DMS79 treated with DMSO at 0.1 percent for 48 hours (cell line): ENCODE data around the gene SYCP1.
A peak's percentile ranks its signal among the peaks of the same experiment; 100 is the strongest.
"Not testable (repeated sequence)": the region's sequence is repeated elsewhere in the genome, so short reads cannot be mapped to it uniquely, and the experiment has no call there.

Experiments used
- DNase-seq: peaks from one replicate; lab custom pipeline; 2025; lab: John Stamatoyannopoulos, UW

The SYCP1 gene

DNA sequence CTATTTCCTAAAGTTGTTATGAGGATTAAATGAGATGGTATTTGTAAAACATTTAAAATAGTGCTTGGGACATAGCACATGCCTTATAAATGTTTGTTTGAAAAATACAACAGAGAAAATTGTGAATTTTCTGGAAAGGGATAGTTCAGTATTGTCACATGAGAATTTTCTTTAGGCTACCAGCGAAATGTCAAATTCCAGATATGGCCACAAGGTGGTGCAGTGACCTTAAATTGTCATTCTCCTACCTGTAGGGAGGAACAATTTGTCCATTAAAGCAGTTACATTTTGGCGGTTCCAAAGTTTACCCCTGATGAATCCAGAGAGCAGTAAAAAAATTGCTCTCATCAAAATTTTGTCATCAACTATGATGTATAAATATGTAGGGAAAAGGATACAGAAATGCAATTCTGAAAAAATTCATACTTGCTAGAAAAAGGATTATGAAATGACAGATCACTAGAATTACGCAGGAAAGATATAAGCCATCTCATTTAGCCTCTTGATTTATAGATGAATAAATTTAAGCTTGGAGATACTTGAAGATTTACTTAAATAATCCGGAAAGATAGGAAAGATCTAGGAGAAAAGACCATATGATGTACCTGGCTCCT lies 124.7 kb downstream of the SYCP1 start:
- peak; percentile 36 for DNase-seq

DNA sequence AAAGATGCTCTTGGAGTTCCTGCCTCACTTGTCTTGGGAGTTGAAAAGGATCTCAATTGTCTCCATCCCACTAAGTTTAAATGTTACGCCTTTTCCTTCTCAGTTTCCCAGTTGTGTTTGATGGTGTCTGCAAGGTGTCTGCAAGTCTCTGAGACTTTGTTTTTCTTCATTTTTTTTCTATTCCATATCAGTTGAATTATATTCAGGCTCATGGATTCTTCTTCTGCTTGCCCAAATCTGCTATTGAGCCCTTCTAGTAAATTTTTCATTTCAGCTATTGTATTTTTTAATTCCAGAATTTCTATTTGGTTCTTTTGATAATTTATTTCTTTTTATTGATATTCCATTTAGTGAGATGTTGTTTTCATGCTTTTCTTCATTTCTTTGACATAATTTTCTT lies 127.6 kb downstream of the SYCP1 start:
- DNase-seq, result no peak

DNA sequence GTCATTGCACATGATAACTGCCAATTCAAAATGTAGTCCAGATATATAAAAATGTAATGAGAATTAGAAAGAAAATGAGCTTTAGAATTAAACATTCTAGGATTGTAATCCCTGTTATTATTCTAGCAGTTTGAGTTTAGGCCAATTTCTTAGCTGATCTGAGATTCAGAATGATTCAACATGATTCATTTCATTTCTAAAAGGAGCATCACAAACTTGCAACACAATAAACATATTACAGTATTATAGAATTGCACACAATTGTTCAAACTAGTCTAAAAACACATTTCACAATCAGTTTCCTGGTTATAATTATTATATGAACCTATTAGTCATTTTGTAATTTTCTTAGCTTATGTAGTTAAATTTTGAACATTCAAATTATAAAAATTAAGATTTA lies 131.6 kb downstream of the SYCP1 start:
- DNase-seq, result no peak

DNA sequence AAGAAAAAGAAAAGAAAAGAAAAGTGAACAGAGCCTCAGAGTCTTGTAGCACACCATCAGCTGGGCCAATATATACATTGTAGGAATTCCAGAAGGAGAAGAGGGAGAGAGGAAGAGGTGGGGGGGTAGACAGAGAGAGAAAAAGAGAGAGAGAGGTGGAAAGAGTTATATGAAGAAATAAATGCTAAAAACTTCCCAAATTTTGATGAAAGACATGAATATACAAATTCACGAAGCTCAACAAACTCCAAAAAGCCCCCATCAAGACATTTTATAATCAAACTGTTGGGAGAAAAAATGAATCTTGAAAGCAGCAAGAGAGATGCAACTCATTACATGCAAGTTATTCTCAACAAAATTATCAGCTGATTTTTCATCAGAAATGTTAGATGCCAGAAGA lies 133.4 kb downstream of the SYCP1 start:
- no peak for DNase-seq

DNA sequence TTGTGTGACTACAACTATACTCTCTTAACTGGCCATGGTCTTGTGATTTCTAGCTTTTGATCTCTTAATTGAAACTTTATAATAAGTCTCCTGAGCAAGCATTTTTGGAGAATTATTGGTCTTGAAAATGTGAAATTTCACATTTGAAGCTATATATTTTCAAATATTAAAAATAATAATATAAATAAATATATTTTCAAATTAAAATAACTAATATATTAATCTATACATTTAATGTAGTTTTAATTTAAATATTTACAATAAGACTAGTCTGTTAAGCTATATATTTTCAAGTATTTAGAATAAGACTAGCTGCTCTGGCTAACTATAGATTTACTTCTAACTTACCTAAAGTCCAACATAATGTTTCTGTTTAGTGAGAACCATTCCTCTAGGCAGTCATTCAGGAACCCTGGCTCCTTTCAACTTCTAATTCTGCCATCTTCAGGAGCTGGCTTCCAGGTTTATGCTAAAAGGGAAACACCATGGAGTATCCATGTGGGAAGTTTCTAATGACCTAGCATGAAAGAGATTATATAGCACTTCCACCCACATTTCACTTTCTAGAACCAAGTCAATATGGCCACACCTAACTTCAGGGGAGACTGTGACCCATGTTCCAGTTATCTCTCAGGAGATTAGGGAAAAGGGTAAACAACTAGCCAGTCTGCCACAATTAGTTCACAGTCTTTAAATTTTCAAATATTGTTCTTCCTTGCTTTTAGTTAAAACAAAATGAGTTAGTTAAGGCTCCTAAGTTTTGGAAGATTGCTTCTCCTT lies 143.0 kb downstream of the SYCP1 start:
- no peak for DNase-seq

DNA sequence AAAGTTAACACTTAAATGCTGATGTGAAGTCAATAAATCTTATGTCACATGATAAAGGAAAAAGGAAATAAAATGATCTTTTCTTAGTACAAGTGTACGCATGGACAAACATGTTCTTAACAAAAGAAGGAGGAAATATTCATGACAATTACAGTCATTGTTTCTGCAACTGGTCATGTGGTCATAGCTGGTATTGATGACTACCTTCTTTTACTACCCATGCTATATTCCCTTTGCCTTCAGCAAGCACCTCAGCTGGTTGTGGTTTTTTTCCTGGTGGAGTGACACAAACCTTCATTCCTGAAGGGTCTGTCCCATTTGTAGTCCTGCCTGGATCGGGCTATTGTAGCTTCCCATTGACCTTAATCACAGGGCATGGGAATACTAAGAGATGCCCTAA lies 151.5 kb downstream of the SYCP1 start:
- no peak for DNase-seq

DNA sequence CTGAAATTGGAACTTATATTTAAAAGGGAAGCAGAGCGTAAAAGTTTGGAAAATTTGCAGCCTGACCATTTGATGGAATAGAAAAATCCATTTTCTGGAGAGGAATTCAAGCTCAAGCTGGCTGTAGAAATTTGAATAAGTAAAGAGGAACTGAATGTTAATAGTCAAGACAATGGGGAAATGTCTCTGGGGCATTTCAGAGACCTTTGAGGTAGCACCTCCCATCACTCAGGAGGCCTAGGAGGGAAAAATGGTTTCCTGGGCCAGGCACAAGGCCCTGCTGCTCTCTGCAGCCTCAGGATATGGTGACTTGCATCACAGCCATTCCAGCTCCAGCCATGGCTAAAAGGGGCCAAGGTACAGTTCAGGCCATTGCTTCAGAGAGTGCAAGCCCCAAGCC lies 157.3 kb downstream of the SYCP1 start:
- no peak for DNase-seq

DNA sequence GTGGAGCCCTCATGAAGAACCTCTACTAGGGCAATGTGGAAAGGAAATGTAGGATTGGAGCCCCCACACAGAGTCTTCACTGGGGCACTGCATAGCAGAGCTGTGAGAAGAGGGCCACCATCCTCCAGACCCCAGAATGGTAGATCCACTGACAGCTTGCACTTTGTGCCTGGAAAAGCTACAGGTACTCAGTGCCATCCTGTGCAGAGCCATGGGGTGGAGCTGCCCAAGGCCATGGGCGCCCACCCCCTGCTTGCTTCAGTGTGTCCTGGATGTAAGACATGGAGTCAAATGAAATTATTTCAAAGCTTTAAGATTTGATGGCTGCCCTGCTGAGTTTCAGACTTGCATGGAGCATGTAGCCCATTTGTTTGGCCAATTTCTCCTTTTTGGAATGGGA lies 157.8 kb downstream of the SYCP1 start:
- no peak for DNase-seq

DNA sequence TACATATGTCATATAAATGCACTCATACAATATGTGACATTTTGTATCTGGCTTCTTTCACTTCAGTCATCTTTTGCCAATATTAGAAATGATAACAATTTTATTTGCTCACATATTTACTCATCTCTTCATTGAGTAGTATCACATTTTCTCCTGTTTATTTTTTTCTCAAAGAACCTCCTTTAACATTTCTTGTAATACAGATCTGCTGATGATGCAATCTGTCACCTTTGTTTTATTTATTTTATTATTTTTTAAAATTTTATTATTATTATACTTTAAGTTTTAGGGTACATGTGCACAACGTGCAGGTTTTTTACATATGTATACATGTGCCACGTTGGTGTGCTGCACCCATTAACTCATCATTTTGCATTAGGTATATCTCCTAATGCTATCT lies 159.1 kb downstream of the SYCP1 start:
- DNase-seq, result no peak

DNA sequence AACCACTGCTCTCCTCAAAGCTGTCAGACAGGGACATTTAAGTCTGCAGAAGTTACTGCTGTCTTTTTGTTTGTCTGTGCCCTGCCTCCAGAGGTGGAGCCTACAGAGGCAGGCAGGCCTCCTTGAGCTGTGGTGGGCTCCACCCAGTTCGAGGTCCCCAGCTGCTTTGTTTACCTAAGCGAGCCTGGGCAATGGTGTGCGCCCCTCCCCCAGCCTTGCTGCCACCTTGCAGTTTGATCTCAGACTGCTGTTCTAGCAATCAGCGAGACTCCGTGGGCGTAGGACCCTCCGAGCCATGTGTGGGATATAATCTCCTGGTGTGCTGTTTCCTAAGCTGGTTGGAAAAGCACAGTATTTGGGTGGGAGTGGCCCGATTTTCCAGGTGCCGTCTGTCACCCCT lies 164.9 kb downstream of the SYCP1 start:
- not testable (repeated sequence) for DNase-seq

DNA sequence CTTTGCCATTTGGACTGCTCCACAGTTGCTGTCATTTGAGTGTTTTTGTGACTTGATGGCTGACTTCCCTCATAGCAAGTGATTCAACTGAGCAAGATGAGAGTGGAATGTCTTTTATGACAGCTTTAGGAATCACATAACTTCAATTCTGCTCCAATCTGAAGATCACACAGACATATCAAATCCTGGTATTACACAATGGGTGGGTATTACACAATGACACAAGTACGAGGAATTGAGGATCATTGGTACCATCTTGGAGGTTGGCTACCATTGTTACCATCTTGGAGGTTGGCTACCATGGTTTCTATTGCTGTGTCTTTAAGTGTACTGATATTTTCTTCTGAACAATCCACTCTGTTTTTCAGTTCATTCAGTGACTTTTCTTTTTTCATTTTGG lies 166.5 kb downstream of the SYCP1 start:
- no peak for DNase-seq

DNA sequence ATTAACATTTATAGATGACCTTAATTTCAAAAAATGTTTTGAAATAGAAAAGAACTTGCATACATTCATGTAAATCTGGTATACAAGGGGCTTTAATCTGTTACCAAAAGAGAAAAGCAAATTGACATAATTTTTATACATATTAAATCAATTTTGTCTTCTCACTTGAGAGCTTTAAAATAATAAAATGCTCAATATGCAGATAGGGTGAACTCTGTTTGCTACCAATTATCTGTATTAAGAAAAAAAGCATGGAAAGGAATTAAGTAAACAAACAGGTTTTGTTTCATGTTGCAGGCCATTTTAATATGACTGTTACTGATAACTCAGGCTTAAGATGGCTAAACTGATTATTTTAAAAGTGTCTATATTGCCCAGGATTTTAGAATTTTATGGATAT lies 168.9 kb downstream of the SYCP1 start:
- DNase-seq, result no peak

DNA sequence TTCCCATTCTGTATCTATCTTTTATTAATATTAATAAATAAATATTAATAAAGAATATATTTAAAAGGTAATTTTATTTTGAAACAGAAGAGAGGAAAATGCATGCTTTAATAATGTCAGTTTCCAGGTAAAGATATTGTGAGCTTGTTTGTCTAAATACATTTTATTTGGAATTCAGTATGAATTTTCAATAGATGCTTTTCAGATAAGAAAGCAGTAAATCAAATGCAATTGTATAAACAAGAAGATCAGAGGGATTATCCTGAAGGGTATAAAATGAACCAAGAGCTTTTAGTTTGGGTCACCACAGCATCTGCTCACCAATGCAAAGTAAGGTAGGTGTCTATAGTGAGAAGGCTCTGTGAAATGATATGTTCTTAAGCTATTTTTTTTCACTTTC lies 174.9 kb downstream of the SYCP1 start, which contains the start of gene TSHB:
TSHB (plus strand) TSS at position 301 of the 400 bp plus-strand sequence. CDS start 3,537 bp downstream, outside the sequence.
- no peak for DNase-seq

DNA sequence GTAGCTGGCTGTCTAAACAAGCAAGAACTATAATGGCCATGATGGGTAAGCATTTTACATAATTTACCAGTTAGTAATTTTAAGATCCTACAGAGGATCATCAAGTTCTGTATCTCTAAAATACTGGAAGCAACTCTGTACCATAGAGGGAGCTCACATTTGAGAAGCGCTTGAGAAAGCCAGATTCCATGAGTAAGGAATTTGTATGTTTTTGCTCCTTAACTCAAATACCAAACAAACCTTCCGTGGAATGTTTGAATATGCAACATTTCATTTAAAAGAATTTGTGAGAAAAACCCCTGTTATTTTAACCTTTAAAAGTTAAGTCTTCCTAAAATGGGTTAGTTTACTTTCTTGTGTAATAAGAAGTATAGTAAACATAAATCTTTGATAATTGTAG lies 176.9 kb downstream of the SYCP1 start:
- no peak for DNase-seq

DNA sequence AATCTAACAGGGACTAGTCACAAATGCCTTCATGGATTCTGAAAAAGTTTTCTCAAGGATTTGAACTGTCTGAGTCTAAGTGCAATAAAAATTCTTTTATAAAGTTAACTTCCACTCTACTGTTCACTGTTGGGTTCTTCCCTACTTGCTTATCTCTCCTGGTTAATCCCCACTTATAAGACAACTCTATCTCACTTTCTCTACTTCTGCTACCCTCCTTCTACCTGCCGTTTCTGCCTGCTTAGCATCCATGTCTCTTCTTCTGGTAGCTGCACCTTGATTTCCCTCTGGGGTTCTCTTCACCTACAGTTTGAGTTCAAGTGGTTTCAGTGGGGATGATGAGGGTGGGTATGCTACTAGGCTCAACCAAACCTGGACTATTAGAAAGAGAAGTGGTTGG lies 181.0 kb downstream of the SYCP1 start:
- DNase-seq, result no peak

DNA sequence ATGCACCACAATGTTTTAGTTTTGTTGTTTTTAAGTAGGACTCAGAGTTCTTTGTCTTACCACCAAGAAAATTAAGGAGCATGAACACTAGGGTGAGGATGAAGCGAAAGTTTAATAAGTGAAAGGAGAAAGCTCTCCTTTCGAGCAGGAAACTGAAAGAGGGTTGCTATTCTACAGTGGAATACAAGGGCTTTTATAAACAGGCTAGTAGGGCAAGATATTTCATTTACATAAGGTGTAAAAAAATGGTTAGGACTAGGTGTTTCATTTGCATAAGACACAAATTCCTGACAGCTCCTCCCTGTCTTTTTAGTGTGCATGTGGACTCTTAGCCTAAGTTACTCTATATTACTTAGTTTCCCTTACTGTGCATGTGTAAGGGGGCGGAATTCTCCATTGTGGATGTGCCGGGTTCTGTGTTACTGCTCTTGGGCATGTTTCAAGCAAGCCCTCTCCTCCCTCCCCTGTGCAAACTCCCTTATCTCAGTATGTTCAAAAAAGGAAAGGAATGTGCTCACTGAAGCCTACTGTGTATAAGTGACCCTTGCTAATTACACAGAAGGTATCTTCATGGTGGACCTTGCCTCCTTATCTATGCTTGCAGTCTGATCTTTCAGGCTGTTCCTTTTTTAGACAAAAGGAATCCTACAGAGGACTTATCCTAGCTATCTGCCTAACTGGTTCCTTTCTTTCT lies 182.3 kb downstream of the SYCP1 start:
- no peak for DNase-seq

DNA sequence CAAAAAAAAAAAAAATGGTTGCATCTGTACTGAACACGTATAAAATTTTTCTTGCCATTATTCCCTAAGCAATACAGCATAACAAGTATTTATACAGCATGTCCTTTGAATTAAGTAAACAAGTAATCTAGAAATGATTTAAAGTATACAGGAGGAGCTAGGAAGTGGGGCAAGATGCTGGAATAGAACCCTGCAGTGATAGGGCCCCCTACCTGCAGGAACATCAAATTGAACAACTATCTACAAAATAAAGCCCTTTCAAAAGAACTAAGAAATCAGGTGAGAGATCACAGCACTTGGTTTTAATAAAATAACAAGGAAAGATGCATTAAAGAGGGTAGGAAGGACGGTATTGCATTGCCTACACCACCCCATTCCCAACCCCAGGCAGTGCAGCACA lies 185.8 kb downstream of the SYCP1 start:
- DNase-seq, result no peak

DNA sequence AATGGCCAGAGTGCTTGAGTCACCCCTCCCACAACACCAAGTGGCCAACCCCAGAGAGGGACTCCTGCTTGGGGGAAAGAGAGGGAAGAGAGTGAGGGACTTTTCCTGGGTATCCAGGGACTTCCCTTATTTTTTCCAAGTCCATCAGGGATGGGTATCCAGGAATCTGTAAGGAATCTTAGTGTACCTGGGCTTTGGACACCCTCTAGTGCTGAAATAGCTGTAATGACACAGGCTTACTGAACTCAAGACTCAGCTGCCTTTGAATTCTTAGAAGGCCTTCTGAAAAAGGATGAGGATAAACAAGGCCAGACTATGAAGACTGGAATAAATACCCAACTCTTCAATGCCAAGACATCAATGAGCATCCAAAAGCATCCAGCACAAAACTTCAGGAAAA lies 187.0 kb downstream of the SYCP1 start:
- no peak for DNase-seq
